Camera-type eye (tissue), 1 donor: Measurements from ENCODE around the gene SLC5A2. TPM values are rescaled to one million over a fixed set of nuclear protein-coding genes. Genes with fewer than 3 reads are reported as not detected.

Source experiments
- total RNA-seq: library from RNA; depleted of rRNA; stranded (reverse); fragments of >200 nt; gene quantifications from one replicate; pipeline ENCODE4 v1.2.3, GENCODE V29; 2014

The SLC5A2 gene
- total RNA-seq, result 1.0 TPM

GRCh38 chr16:31483081-31483480, at the start of gene SLC5A2:
Gene SLC5A2, plus strand, starts transcription at chr16:31483123. Its CDS starts 14 bp downstream, at chr16:31483137.

GRCh38 chr16:31458844-31459686, 23.9 kb upstream of the SLC5A2 start, which contains the start of gene ARMC5:
Gene ARMC5, plus strand, starts transcription at chr16:31459501. Its CDS starts 24 bp downstream, at chr16:31459525.

GRCh38 chr16:31471875-31472708, 10.8 kb upstream of the SLC5A2 start, which contains the start of gene TGFB1I1:
Gene TGFB1I1, plus strand, starts transcription at chr16:31472152. Its CDS starts 37 bp downstream, at chr16:31472189.

GRCh38 chr16:31507929-31508705, 25.2 kb downstream of the SLC5A2 start, which contains the start of gene RUSF1:
Gene RUSF1, minus strand, starts transcription at chr16:31508391. Its CDS starts 18 bp downstream, at chr16:31508373.

GRCh38 chr16:31527734-31528274, 44.9 kb downstream of the SLC5A2 start, which contains the start of gene AHSP:
Gene AHSP, plus strand, starts transcription at chr16:31527900. Its CDS starts 240 bp downstream, at chr16:31528140.

Other genes with a start within 250 kb of the SLC5A2 start
- 3.6 TPM for gene ITGAM, start 223.1 kb upstream of the SLC5A2 start, total RNA-seq
- gene ITGAX, start 127.9 kb upstream of the SLC5A2 start, total RNA-seq, result 1.8 TPM
- not detected for gene ITGAD, start 89.8 kb upstream of the SLC5A2 start, total RNA-seq
- gene COX6A2, start 54.8 kb upstream of the SLC5A2 start, total RNA-seq, result 4.1 TPM
- gene ZNF843, start 40.3 kb upstream of the SLC5A2 start, total RNA-seq, result 1.8 TPM
- gene ARMC5, start 23.6 kb upstream of the SLC5A2 start, total RNA-seq, result 13.1 TPM
- gene TGFB1I1, start 11.0 kb upstream of the SLC5A2 start, total RNA-seq, result 26.6 TPM
- gene RUSF1, start 25.3 kb downstream of the SLC5A2 start, total RNA-seq, result 93.2 TPM
- 21.1 TPM for gene AHSP, start 44.8 kb downstream of the SLC5A2 start, total RNA-seq